Left ventricle myocardium inferior (tissue), 1 donor: ENCODE data around the gene TST. TPM values are rescaled to one million over a fixed set of nuclear protein-coding genes. Genes with fewer than 3 reads are reported as not detected.

ENCODE experiments used
- DNase-seq: peaks from one replicate; pipeline ENCODE4 v3.0.0-alpha.2; 2020
- H3K27ac ChIP-seq: fragments of 200-600 bp; replicated peaks from 2 replicates; pipeline ENCODE4 v1.8.0; 2021
- H3K27me3 ChIP-seq: fragments of 200-600 bp; 2 replicates; pipeline ENCODE4 v1.8.0; 2021; ENCODE audit warnings: low read depth
- H3K36me3 ChIP-seq: fragments of 200-600 bp; 2 replicates; pipeline ENCODE4 v1.8.0; 2021
- H3K4me1 ChIP-seq: fragments of 200-600 bp; 2 replicates; pipeline ENCODE4 v1.8.0; 2021
- H3K4me3 ChIP-seq: fragments of 200-600 bp; 2 replicates; pipeline ENCODE4 v1.8.0; 2021; ENCODE audit warnings: mild to moderate bottlenecking, moderate library complexity
- H3K9me3 ChIP-seq: fragments of 200-600 bp; replicated peaks from 2 replicates; pipeline ENCODE4 v1.8.0; 2021
- CTCF ChIP-seq: fragments of 200-600 bp; IDR thresholded peaks from 2 replicates; pipeline ENCODE4 v1.8.0; 2021; ENCODE audit warnings: antibody characterized with exemption, mild to moderate bottlenecking, borderline replicate concordance
- intact Hi-C: fragments of 100-400 bp; cut with micrococcal nuclease; formaldehyde crosslinking; loops from one replicate; pipeline ENCODE4 v1.11.0; 2022
- total RNA-seq: library from RNA; stranded (reverse); fragmentation: NEBNext Ultra II Directional; extraction: Animal tissue kit (Norgen Biotek cat#: 25700); gene quantifications from one replicate; pipeline ENCODE4 v1.2.1, GENCODE V29; 2021
- donor health status: DM: no; HTN: yes; CAD: no; lungs with severe emphysema.

TST gene
- total RNA-seq, 1 donor from 2014 or later, result 39.8 TPM

DNA sequence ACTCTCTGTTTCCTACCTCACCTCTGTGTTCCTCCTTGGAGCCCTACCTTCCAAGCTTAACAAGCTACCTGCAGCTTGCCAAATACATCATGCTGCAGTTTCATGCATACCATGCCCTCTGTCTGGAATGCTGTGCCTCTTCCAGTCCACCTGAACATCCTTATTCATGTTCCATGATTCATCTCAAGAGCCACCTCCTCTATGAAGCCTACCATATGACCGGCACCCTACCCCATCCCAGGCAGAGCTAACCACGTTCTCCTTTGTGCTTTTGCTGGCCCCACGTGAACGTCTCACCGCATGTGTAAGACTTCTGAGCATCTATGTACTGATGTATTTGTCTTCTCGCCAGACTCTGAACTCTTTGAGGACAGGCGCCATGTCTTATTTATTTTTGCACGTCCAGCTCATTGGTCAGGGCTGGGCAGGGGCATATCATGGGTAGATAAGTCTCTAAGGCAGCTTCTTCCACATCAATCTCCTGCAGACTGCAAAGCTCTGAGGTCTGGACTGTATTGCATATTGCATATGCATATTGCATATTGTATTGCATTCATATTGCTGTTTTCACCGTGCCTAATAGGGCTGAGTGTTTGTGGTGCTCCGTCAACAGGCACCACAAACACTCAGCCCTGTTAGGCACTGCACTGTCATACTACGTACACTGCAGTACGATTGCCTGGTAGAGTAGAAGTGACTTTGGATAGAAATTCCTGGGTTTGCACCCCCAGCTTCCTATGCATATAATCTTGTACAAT lies 31.0 kb downstream of the TST start:
- TF ChIP-seq CTCF, result no peak
- intact Hi-C loops, result no loop called here
- Histone ChIP-seq H3K4me1 (no peaks in the 10 kb centered on the region), H3K36me3 (no peaks in the 10 kb centered on the region), H3K27me3 (peaks cover 67% of the 10 kb centered on the region), H3K27ac (no peak overlapping the region), H3K4me3 (no peak overlapping the region), H3K9me3 (peaks cover 19% of the 10 kb centered on the region)
- DNase-seq, result no peak

- H3K4me1 ChIP-seq, result no peaks in the 10 kb centered on the region
- H3K36me3 ChIP-seq, result no peaks in the 10 kb centered on the region
- peaks cover 67% of the 10 kb centered on the region for H3K27me3 ChIP-seq
- peaks cover 19% of the 10 kb centered on the region for H3K9me3 ChIP-seq
- peak; percentile 48 for TF ChIP-seq CTCF
- no peak overlapping the region for H3K27ac ChIP-seq
- no peak overlapping the region for H3K4me3 ChIP-seq
- DNase-seq, result no peak
- intact Hi-C loops, result no loop called here
These were observed 32.9 kb downstream of the TST start for GRCh38 chr22:36986242-36986821.

DNA sequence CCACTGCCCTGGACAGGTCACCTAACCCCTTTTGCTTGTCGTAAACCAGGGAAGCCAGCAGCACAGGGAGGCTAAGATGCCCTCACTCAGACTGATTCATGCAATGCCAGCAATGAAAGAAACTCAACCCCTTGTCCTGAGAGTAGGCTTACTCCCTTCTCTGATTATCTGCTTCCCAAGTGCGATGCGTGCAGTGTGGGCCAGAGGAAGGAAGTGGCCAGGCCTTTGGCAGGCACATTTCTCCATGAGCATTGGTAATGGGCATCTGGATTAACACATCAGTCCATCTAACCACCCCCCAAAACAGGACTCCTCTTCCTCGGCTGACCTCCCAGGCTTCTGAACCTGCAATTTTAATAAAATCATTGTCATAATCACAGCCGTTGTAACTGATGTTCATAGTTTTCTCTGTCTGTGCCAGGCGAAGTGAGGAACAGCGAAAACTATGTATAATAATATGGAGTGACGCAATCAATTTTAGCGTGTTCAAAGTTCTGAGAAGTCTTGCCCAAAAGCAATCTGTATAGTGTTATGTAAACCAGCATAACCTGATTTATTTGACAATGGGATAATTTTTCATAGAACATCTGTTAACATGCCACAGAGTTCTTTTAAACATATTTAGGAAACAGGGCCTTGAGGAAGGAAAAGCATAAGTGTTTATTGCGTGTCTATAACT lies 33.9 kb downstream of the TST start:
- Histone ChIP-seq H3K9me3 (peaks cover 19% of the 10 kb centered on the region), H3K4me3 (no peak overlapping the region), H3K27ac (no peak overlapping the region), H3K27me3 (peaks cover 58% of the 10 kb centered on the region), H3K4me1 (no peaks in the 10 kb centered on the region), H3K36me3 (no peaks in the 10 kb centered on the region)
- no peak for DNase-seq
- no peak for TF ChIP-seq CTCF
- intact Hi-C loops, result no loop called here

- no peak for DNase-seq
- H3K9me3 ChIP-seq, result peaks cover 19% of the 10 kb centered on the region
- intact Hi-C loops, result no loop called here
- no peaks in the 10 kb centered on the region for H3K36me3 ChIP-seq
- H3K27me3 ChIP-seq, result peaks cover 33% of the 10 kb centered on the region
- H3K27ac ChIP-seq, result no peak overlapping the region
- peaks cover 10% of the 10 kb centered on the region for H3K4me1 ChIP-seq
- TF ChIP-seq CTCF, result no peak
- H3K4me3 ChIP-seq, result no peak overlapping the region
These were observed 37.1 kb downstream of the TST start for GRCh38 chr22:36982136-36982535.

DNA sequence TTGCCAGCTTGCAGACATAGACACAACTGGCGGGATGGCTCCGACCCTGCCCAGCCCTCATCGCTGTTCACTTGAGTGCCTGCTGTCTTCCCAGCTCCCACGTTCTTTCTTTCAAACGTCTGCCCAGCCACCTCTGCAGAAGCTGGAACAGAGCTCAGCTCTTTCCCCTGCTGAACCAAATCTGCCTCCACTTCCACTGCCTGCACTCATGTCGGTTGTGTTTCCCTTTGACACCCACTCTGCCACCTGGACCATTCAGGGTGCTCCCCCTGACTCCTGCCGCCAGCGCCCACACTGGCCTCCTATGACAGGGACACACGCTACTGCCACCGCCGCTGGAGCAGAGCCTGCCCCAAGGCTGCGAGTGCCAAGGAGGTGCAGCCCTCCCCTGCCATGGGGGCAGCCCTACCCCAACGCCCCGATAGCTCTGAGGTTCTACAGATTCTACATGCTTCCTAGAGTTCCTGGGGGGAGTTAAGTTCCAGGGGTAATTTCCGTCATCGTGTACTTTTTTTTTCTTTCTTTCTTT lies 37.9 kb downstream of the TST start:
- intact Hi-C loops, result no loop called here
- Histone ChIP-seq H3K4me3 (no peak overlapping the region), H3K27ac (no peak overlapping the region), H3K9me3 (peaks cover 13% of the 10 kb centered on the region), H3K36me3 (no peaks in the 10 kb centered on the region), H3K27me3 (peaks cover 33% of the 10 kb centered on the region), H3K4me1 (peaks cover 10% of the 10 kb centered on the region)
- no peak for DNase-seq
- TF ChIP-seq CTCF, result no peak
